Tibial nerve (tissue), 4 donors: ENCODE data around the gene SLAMF8. TPM values are rescaled to one million over a fixed set of nuclear protein-coding genes. Genes with fewer than 3 reads are reported as not detected.

Source experiments
- DNase-seq, 2 donors: peaks; one replicate each; pipeline ENCODE4 v3.0.0-alpha.2; 2019; ENCODE audit warnings: low spot score in 2 of 2
- H3K27ac ChIP-seq, 4 donors: fragments of 200-600 bp; sonication (generic) in 3 of 4; one replicate each; pipeline ENCODE4 v1.5.1; 2017 to 2019; ENCODE audit warnings: mild to moderate bottlenecking in 1 of 4
- H3K27me3 ChIP-seq, 2 donors: fragments of 200-600 bp; sonication (generic) in 1 of 2; one replicate each; pipeline versions ENCODE4 v1.5.1 to v1.6.0; 2017 to 2019
- H3K36me3 ChIP-seq, 3 donors: fragments of 200-600 bp; sonication (generic); one replicate each; pipeline ENCODE4 v1.5.1; 2018 to 2019
- H3K4me1 ChIP-seq, 4 donors: fragments of 200-600 bp; sonication (generic) in 3 of 4; one replicate each; pipeline ENCODE4 v1.5.1; 2017 to 2019
- H3K4me3 ChIP-seq, 4 donors: fragments of 200-600 bp; sonication (generic) in 3 of 4; one replicate each; pipeline ENCODE4 v1.5.1; 2017 to 2019; ENCODE audit warnings: mild to moderate bottlenecking in 1 of 4, moderate library complexity in 1 of 4
- H3K9me3 ChIP-seq, 4 donors: fragments of 200-600 bp; sonication (generic) in 3 of 4; one replicate each; pipeline ENCODE4 v1.5.1; 2017 to 2019
- CTCF ChIP-seq, 5 experiments: fragments of 200-600 bp in 3 of 5; fragments of 450-650 bp in 2 of 5; sonication (generic) in 3 of 5; IDR thresholded peaks; one replicate each; pipeline ENCODE4 v1.5.1; 2016 to 2019; ENCODE audit warnings: antibody characterized with exemption in 5 of 5, mild to moderate bottlenecking in 3 of 5, moderate library complexity in 2 of 5
- EP300 ChIP-seq, 2 donors: sonication (generic); formaldehyde crosslinking; IDR thresholded peaks; one replicate each; pipeline ENCODE4 v1.6.1; 2017; ENCODE audit warnings: antibody characterized with exemption in 2 of 2, mild to moderate bottlenecking in 1 of 2
- POLR2A ChIP-seq, 2 donors: fragments of 450-650 bp; IDR thresholded peaks; one replicate each; pipeline ENCODE4 v1.6.1; 2017; ENCODE audit warnings: antibody characterized with exemption in 2 of 2, mild to moderate bottlenecking in 2 of 2, moderate library complexity in 2 of 2
- WGBS, 2 donors: methylation state at CpG; one replicate each; pipeline ENCODE4 v1.1.5; 2018; 5-methylcytosine and 5-hydroxymethylcytosine counted together
- total RNA-seq, 4 donors: library from RNA; depleted of rRNA; stranded (reverse); fragments of >200 nt; gene quantifications; one replicate each; pipeline ENCODE4 v1.1.0, GENCODE V29; 2016

The SLAMF8 gene
- total RNA-seq, 4 donors from 2014 or later = 2.2 to 6.9 (median 3.7) TPM

- Histone ChIP-seq H3K4me3 (no peak overlapping the region), H3K4me1 (peaks cover 0 to 6% (median 0%) of the 10 kb centered on the region in 4 donors), H3K27ac (no peak overlapping the region), H3K9me3 (no peaks in the 10 kb centered on the region), H3K36me3 (peaks cover 0 to 28% (median 0%) of the 10 kb centered on the region in 3 donors), H3K27me3 (no peaks in the 10 kb centered on the region)
- no peak for DNase-seq
- no peak for TF ChIP-seq EP300 (IDR thresholded peaks at IDR 0.05)
- no peak for TF ChIP-seq POLR2A (IDR thresholded peaks at IDR 0.05)
- no peak for TF ChIP-seq CTCF (IDR thresholded peaks at IDR 0.05)
- WGBS, 2 donors = 39 to 71% methylated on average over 7 of the region's 7 CpGs
These were observed 4.9 kb downstream of the SLAMF8 start for GRCh38 chr1:159831412-159832141.

- peaks cover 0 to 35% (median 0%) of the 10 kb centered on the region in 3 donors for H3K36me3 ChIP-seq
- TF ChIP-seq CTCF (IDR thresholded peaks at IDR 0.05) (no peak), POLR2A (IDR thresholded peaks at IDR 0.05) (no peak), EP300 (IDR thresholded peaks at IDR 0.05) (no peak)
- peaks cover 0 to 6% (median 0%) of the 10 kb centered on the region in 4 donors for H3K4me1 ChIP-seq
- H3K27ac ChIP-seq = no peak overlapping the region
- no peak for DNase-seq
- H3K4me3 ChIP-seq = no peak overlapping the region
- no peaks in the 10 kb centered on the region for H3K27me3 ChIP-seq
- 92 to 96% methylated on average over 2 of the region's 2 CpGs for WGBS, 2 donors
- H3K9me3 ChIP-seq = no peaks in the 10 kb centered on the region
These were observed 5.6 kb downstream of the SLAMF8 start for GRCh38 chr1:159832309-159832708.

- WGBS, 2 donors = 47 to 56% methylated on average over 3 of the region's 3 CpGs
- no peaks in the 10 kb centered on the region for H3K27me3 ChIP-seq
- no peaks in the 10 kb centered on the region for H3K4me1 ChIP-seq
- no peak overlapping the region for H3K27ac ChIP-seq
- DNase-seq = no peak
- peaks cover 0 to 52% (median 0%) of the 10 kb centered on the region in 3 donors for H3K36me3 ChIP-seq
- TF ChIP-seq CTCF (IDR thresholded peaks at IDR 0.05) (no peak), EP300 (IDR thresholded peaks at IDR 0.05) (no peak), POLR2A (IDR thresholded peaks at IDR 0.05) (no peak)
- H3K9me3 ChIP-seq = no peaks in the 10 kb centered on the region
- H3K4me3 ChIP-seq = no peak overlapping the region
These were observed 8.7 kb downstream of the SLAMF8 start for GRCh38 chr1:159835356-159835755.

- Histone ChIP-seq H3K27ac (no peak overlapping the region), H3K27me3 (no peaks in the 10 kb centered on the region), H3K4me1 (no peaks in the 10 kb centered on the region), H3K4me3 (no peak overlapping the region), H3K9me3 (no peaks in the 10 kb centered on the region), H3K36me3 (peaks cover 0 to 58% (median 0%) of the 10 kb centered on the region in 3 donors)
- no peak for DNase-seq
- TF ChIP-seq CTCF (IDR thresholded peaks at IDR 0.05) = no peak
- TF ChIP-seq POLR2A (IDR thresholded peaks at IDR 0.05) = no peak
- TF ChIP-seq EP300 (IDR thresholded peaks at IDR 0.05) = no peak
- 83 to 84% methylated on average over 8 of the region's 8 CpGs for WGBS, 2 donors
These were observed 9.3 kb downstream of the SLAMF8 start for GRCh38 chr1:159835862-159836525.

GRCh38 chr1:159838715-159839114, 12.0 kb downstream of the SLAMF8 start:
- WGBS, 2 donors = 92 to 93% methylated on average over 1 of the region's 1 CpG
- Histone ChIP-seq H3K27ac (no peak overlapping the region), H3K36me3 (peaks cover 0 to 69% (median 0%) of the 10 kb centered on the region in 3 donors), H3K27me3 (no peaks in the 10 kb centered on the region), H3K4me3 (no peak overlapping the region), H3K4me1 (no peaks in the 10 kb centered on the region), H3K9me3 (no peaks in the 10 kb centered on the region)
- no peak for DNase-seq
- TF ChIP-seq CTCF (IDR thresholded peaks at IDR 0.05) = no peak
- no peak for TF ChIP-seq EP300 (IDR thresholded peaks at IDR 0.05)
- TF ChIP-seq POLR2A (IDR thresholded peaks at IDR 0.05) = no peak
